ENCODE data around the gene SKOR1. TPM values are rescaled to one million over a fixed set of nuclear protein-coding genes. Genes with fewer than 3 reads are reported as not detected.

The SKOR1 gene
- total RNA-seq, 5 donors from 2014 or later (not counting 1 experiment from before 2014, with no cell fraction given) = 0.79 to 2.7 (median 1.3) TPM

GRCh38 chr15:67821784-67822440 is 3.4 kb upstream of the SKOR1 start:
- 8% methylated on average over 37 of the region's 43 CpGs for WGBS (ENCODE audit: insufficient coverage)
- no peak for DNase-seq
- Histone ChIP-seq H3K36me3 (ENCODE audit: control insufficient read depth in 2 of 2, extremely low read depth in 1 of 2, insufficient read depth in 1 of 2, low read length in 1 of 2) (no peaks in the 10 kb centered on the region), H3K27ac (ENCODE audit: low read length) (no peak overlapping the region), H3K4me1 (ENCODE audit: control insufficient read depth in 1 of 2, extremely low read depth in 1 of 2, insufficient read depth in 2 of 2, low read length in 2 of 2) (peaks cover 0 to 69% of the 10 kb centered on the region in 2 experiments), H3K4me3 (ENCODE audit: control insufficient read depth in 1 of 2, extremely low read depth in 1 of 2, low read length in 1 of 2) (no peak overlapping the region), H3K9me3 (no peaks in the 10 kb centered on the region), H3K27me3 (replicated peaks in 1 of 2; ENCODE audit: control insufficient read depth in 2 of 2, extremely low read depth in 1 of 2, insufficient read depth in 2 of 2, low read length in 1 of 2) (peaks cover 20 to 94% of the 10 kb centered on the region in 2 experiments)
- ChIA-PET CTCF (no interaction called here), POLR2A (no interaction called here)
- H3K36me3 Mint-ChIP-seq = no peaks in the 10 kb centered on the region
- H3K9me3 Mint-ChIP-seq = no peaks in the 10 kb centered on the region
- ATAC-seq (replicated peaks in 1 of 4) = no peak
- no peak overlapping the region for H3K27ac Mint-ChIP-seq
- peaks cover 49 to 52% (median 50%) of the 10 kb centered on the region in 3 donors for H3K4me1 Mint-ChIP-seq
- peaks cover 56 to 85% of the 10 kb centered on the region in 2 donors for H3K27me3 Mint-ChIP-seq
- H3K4me3 Mint-ChIP-seq = peak overlapping the region in 2 of 3 donors; percentile 35 to 61

GRCh38 chr15:67822537-67823313 is 2.6 kb upstream of the SKOR1 start:
- no peak overlapping the region for H3K27ac ChIP-seq (ENCODE audit: low read length)
- ATAC-seq (replicated peaks in 1 of 4) (peak in 1 of 4 experiments; percentile 25), DNase-seq (peak in 1 of 35 experiments; percentile 9)
- peak overlapping the region in 1 of 2 donors; percentile 8 for H3K4me3 ChIP-seq (ENCODE audit: control insufficient read depth in 1 of 2, extremely low read depth in 1 of 2, low read length in 1 of 2)
- CTCF ChIA-PET = no interaction called here
- WGBS (ENCODE audit: insufficient coverage) = 7% methylated on average over 46 of the region's 46 CpGs
- H3K36me3 ChIP-seq (ENCODE audit: control insufficient read depth in 2 of 2, extremely low read depth in 1 of 2, insufficient read depth in 1 of 2, low read length in 1 of 2) = no peaks in the 10 kb centered on the region
- POLR2A ChIA-PET = no interaction called here
- H3K27me3 ChIP-seq (replicated peaks in 1 of 2; ENCODE audit: control insufficient read depth in 2 of 2, extremely low read depth in 1 of 2, insufficient read depth in 2 of 2, low read length in 1 of 2) = peaks cover 18 to 94% of the 10 kb centered on the region in 2 experiments
- H3K9me3 ChIP-seq = no peaks in the 10 kb centered on the region
- peaks cover 0 to 69% of the 10 kb centered on the region in 2 experiments for H3K4me1 ChIP-seq (ENCODE audit: control insufficient read depth in 1 of 2, extremely low read depth in 1 of 2, insufficient read depth in 2 of 2, low read length in 2 of 2)
- no peak overlapping the region for H3K27ac Mint-ChIP-seq
- peaks cover 56 to 77% of the 10 kb centered on the region in 2 donors for H3K27me3 Mint-ChIP-seq
- peaks cover 49 to 52% (median 50%) of the 10 kb centered on the region in 3 donors for H3K4me1 Mint-ChIP-seq
- peak overlapping the region; percentile 35 to 61 (median 41) for H3K4me3 Mint-ChIP-seq
- H3K9me3 Mint-ChIP-seq = no peaks in the 10 kb centered on the region
- no peaks in the 10 kb centered on the region for H3K36me3 Mint-ChIP-seq

- Mint-ChIP-seq H3K27ac (peak overlapping the region in 1 of 2 donors; percentile 1), H3K4me3 (peak overlapping the region; percentile 71 to 87 (median 76)), H3K36me3 (no peaks in the 10 kb centered on the region), H3K27me3 (peaks cover 54 to 74% of the 10 kb centered on the region in 2 donors), H3K9me3 (no peaks in the 10 kb centered on the region), H3K4me1 (peaks cover 50 to 56% (median 54%) of the 10 kb centered on the region in 3 donors)
- Histone ChIP-seq H3K27ac (ENCODE audit: low read length) (no peak overlapping the region), H3K36me3 (ENCODE audit: control insufficient read depth in 2 of 2, extremely low read depth in 1 of 2, insufficient read depth in 1 of 2, low read length in 1 of 2) (no peaks in the 10 kb centered on the region), H3K9me3 (no peaks in the 10 kb centered on the region), H3K4me1 (ENCODE audit: control insufficient read depth in 1 of 2, extremely low read depth in 1 of 2, insufficient read depth in 2 of 2, low read length in 2 of 2) (peaks cover 5 to 75% of the 10 kb centered on the region in 2 experiments), H3K27me3 (replicated peaks in 1 of 2; ENCODE audit: control insufficient read depth in 2 of 2, extremely low read depth in 1 of 2, insufficient read depth in 2 of 2, low read length in 1 of 2) (peaks cover 12 to 92% of the 10 kb centered on the region in 2 experiments), H3K4me3 (ENCODE audit: control insufficient read depth in 1 of 2, extremely low read depth in 1 of 2, low read length in 1 of 2) (peak overlapping the region in 1 of 2 donors; percentile 32)
- ChIA-PET POLR2A (no interaction called here), CTCF (interaction anchor here (0.7 to 0.8 kb wide), 2 partner anchors 9 to 272 kb away, joined by 3 read pairs; no protein-coding TSS in a partner anchor)
- DNase-seq = peak in 1 of 35 experiments; percentile 12
- peak in 1 of 4 experiments; percentile 17 for ATAC-seq (replicated peaks in 1 of 4)
- WGBS (ENCODE audit: insufficient coverage) = 3% methylated on average over 72 of the region's 94 CpGs
These were observed 1.8 kb upstream of the SKOR1 start for GRCh38 chr15:67823314-67824196.

DNA sequence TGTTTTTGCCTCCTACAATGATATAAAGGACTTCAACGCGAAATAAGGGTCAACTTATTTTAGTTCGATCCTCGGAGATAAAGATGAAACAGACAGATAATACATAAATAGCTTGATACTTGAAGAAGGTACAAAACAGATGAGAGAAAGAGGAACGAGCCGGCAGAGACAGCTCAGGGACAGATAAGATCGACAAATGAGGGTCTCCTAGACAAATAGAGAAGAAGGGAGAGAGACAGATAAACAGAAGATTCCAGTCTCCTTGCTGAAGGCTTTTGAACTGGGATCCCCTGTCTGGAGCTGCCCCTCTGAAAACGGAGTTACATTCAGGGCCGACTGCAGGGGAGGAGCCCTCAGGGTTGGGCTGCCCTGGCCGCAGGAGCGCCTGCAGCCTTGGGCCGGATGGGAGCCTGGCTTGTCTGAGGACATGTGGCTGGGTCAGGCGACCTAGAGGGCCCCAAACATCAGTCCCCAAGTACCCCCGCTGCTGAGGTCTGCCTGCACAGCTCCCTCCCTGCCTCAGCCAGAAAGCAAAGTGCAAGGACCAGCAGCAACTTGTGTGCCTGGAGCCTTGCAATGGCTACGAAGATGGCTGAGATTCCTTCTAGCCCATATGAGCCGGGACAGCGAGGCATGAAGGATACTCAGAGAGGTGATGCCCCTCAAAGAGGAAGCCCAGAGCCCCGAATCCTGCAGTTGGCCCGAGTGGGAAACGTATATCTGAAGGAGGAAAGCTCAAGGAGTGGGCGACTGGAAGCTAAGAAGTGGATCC is 926 bp upstream of the SKOR1 start:
- Mint-ChIP-seq H3K36me3 (no peaks in the 10 kb centered on the region), H3K4me1 (peaks cover 56 to 64% (median 60%) of the 10 kb centered on the region in 3 donors), H3K27me3 (peaks cover 58 to 78% of the 10 kb centered on the region in 2 donors), H3K27ac (peak overlapping the region in 1 of 2 donors; percentile 1), H3K4me3 (peak overlapping the region; percentile 71 to 87 (median 76)), H3K9me3 (no peaks in the 10 kb centered on the region)
- no peak overlapping the region for H3K27ac ChIP-seq (ENCODE audit: low read length)
- ChIA-PET CTCF (interaction anchor here (0.7 to 0.8 kb wide), 2 partner anchors 9 to 273 kb away, joined by 3 read pairs; no protein-coding TSS in a partner anchor), POLR2A (no interaction called here)
- ATAC-seq (replicated peaks in 1 of 4) = no peak
- peaks cover 7 to 82% of the 10 kb centered on the region in 2 experiments for H3K4me1 ChIP-seq (ENCODE audit: control insufficient read depth in 1 of 2, extremely low read depth in 1 of 2, insufficient read depth in 2 of 2, low read length in 2 of 2)
- peak overlapping the region in 1 of 2 donors; percentile 32 for H3K4me3 ChIP-seq (ENCODE audit: control insufficient read depth in 1 of 2, extremely low read depth in 1 of 2, low read length in 1 of 2)
- H3K27me3 ChIP-seq (replicated peaks in 1 of 2; ENCODE audit: control insufficient read depth in 2 of 2, extremely low read depth in 1 of 2, insufficient read depth in 2 of 2, low read length in 1 of 2) = peaks cover 11 to 92% of the 10 kb centered on the region in 2 experiments
- WGBS (ENCODE audit: insufficient coverage) = 13% methylated on average over 16 of the region's 21 CpGs
- peak in 1 of 35 experiments; percentile 3 for DNase-seq
- no peaks in the 10 kb centered on the region for H3K9me3 ChIP-seq
- no peaks in the 10 kb centered on the region for H3K36me3 ChIP-seq (ENCODE audit: control insufficient read depth in 2 of 2, extremely low read depth in 1 of 2, insufficient read depth in 1 of 2, low read length in 1 of 2)

GRCh38 chr15:67825881-67826716 is 790 bp downstream of the SKOR1 start:
- Histone ChIP-seq H3K27ac (ENCODE audit: low read length) (no peak overlapping the region), H3K36me3 (ENCODE audit: control insufficient read depth in 2 of 2, extremely low read depth in 1 of 2, insufficient read depth in 1 of 2, low read length in 1 of 2) (no peaks in the 10 kb centered on the region), H3K27me3 (replicated peaks in 1 of 2; ENCODE audit: control insufficient read depth in 2 of 2, extremely low read depth in 1 of 2, insufficient read depth in 2 of 2, low read length in 1 of 2) (peaks cover 8 to 91% of the 10 kb centered on the region in 2 experiments), H3K4me3 (ENCODE audit: control insufficient read depth in 1 of 2, extremely low read depth in 1 of 2, low read length in 1 of 2) (peak overlapping the region in 1 of 2 donors; percentile 66), H3K4me1 (ENCODE audit: control insufficient read depth in 1 of 2, extremely low read depth in 1 of 2, insufficient read depth in 2 of 2, low read length in 2 of 2) (peaks cover 7 to 76% of the 10 kb centered on the region in 2 experiments), H3K9me3 (no peaks in the 10 kb centered on the region)
- ATAC-seq (replicated peaks in 1 of 4) (no peak), DNase-seq (peak in 1 of 35 experiments; percentile 20)
- peaks cover 49 to 64% (median 60%) of the 10 kb centered on the region in 3 donors for H3K4me1 Mint-ChIP-seq
- WGBS (ENCODE audit: insufficient coverage) = 18% methylated on average over 70 of the region's 77 CpGs
- peak overlapping the region; percentile 10 to 87 (median 29) for H3K4me3 Mint-ChIP-seq
- no peaks in the 10 kb centered on the region for H3K9me3 Mint-ChIP-seq
- H3K36me3 Mint-ChIP-seq = no peaks in the 10 kb centered on the region
- peaks cover 53 to 75% of the 10 kb centered on the region in 2 donors for H3K27me3 Mint-ChIP-seq
- ChIA-PET CTCF (no interaction called here), POLR2A (no interaction called here)
- peak overlapping the region in 1 of 2 donors; percentile 49 for H3K27ac Mint-ChIP-seq
